ENCODE results near the gene R3HDM1. TPM values are rescaled to one million over a fixed set of nuclear protein-coding genes. Genes with fewer than 3 reads are reported as not detected.

Gene R3HDM1
- total RNA-seq, 1 experiment from 2014 or later: 62.6 TPM

DNA sequence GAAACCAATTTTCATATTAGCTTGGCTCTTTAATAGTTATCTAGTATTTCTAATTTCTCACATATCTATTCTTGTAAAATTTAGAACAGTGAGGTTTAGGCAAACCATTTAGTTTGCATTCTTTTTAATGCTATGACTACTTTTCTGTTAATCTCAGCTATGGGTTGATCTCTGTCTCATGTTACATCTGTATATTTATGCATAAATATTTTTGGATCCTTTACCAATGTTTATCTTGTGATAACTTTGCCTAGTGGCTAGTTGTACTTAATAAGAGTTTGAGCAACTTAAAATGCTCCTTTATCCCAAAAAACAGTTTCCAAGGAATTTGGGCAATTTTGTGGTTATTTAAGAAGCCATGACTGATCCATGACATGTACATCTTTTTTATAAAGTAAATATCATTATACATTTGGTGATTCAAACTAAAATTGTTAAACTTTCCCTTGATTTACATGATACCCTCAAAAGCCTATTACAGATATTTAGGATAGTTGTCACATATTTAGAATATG, 86.3 kb downstream of the R3HDM1 start:
- Histone ChIP-seq H3K4me1 (ENCODE audit: control insufficient read depth, insufficient read depth, low read length) (no peaks in the 10 kb centered on the region), H3K4me3 (ENCODE audit: low read depth in 2 of 2, low read length in 2 of 2) (no peak overlapping the region), H3K9me3 (ENCODE audit: control insufficient read depth, insufficient read depth, low read depth, low read length) (no peaks in the 10 kb centered on the region), H3K27ac (ENCODE audit: low read length) (no peak overlapping the region), H3K36me3 (ENCODE audit: control insufficient read depth, insufficient read depth, low read length) (peaks cover 9% of the 10 kb centered on the region; the same call in 1 of the 2 replicates), H3K27me3 (ENCODE audit: control insufficient read depth, insufficient read depth, low read length) (no peaks in the 10 kb centered on the region)
- BruUV-seq (replicated peaks): no TSS peak
- ChIA-PET CTCF (no interaction called here), POLR2A (no interaction called here)
- ATAC-seq: no peak
- in situ Hi-C loops (cut with HindIII; ENCODE audit: low pct_unique_long_range_greater_than_20kb, low sequenced_read_pairs): no loop called here
- no peak for DNase-seq (ENCODE audit: low read depth, low spot score)
- intact Hi-C loops (cut with micrococcal nuclease; ENCODE audit: unreplicated experiment): no loop called here
- TF ChIP-seq SIN3A (IDR thresholded peaks at IDR 0.05; ENCODE audit: borderline replicate concordance, insufficient read depth, low read depth, low read length) (no peak), POLR2AphosphoS5 (IDR thresholded peaks at IDR 0.05; ENCODE audit: low read depth, low read length) (no peak), TCF7L2 (IDR thresholded peaks at IDR 0.05; ENCODE audit: low read depth, low read length) (no peak)
- TF ChIP-seq, protein P1, sequence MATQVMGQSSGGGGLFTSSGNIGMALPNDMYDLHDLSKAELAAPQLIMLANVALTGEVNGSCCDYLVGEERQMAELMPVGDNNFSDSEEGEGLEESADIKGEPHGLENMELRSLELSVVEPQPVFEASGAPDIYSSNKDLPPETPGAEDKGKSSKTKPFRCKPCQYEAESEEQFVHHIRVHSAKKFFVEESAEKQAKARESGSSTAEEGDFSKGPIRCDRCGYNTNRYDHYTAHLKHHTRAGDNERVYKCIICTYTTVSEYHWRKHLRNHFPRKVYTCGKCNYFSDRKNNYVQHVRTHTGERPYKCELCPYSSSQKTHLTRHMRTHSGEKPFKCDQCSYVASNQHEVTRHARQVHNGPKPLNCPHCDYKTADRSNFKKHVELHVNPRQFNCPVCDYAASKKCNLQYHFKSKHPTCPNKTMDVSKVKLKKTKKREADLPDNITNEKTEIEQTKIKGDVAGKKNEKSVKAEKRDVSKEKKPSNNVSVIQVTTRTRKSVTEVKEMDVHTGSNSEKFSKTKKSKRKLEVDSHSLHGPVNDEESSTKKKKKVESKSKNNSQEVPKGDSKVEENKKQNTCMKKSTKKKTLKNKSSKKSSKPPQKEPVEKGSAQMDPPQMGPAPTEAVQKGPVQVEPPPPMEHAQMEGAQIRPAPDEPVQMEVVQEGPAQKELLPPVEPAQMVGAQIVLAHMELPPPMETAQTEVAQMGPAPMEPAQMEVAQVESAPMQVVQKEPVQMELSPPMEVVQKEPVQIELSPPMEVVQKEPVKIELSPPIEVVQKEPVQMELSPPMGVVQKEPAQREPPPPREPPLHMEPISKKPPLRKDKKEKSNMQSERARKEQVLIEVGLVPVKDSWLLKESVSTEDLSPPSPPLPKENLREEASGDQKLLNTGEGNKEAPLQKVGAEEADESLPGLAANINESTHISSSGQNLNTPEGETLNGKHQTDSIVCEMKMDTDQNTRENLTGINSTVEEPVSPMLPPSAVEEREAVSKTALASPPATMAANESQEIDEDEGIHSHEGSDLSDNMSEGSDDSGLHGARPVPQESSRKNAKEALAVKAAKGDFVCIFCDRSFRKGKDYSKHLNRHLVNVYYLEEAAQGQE (IDR thresholded peaks at IDR 0.05; ENCODE audit: insufficient read depth in 1 of 2, low read depth in 2 of 2, low read length in 1 of 2): no peak
- TF ChIP-seq, protein P2, sequence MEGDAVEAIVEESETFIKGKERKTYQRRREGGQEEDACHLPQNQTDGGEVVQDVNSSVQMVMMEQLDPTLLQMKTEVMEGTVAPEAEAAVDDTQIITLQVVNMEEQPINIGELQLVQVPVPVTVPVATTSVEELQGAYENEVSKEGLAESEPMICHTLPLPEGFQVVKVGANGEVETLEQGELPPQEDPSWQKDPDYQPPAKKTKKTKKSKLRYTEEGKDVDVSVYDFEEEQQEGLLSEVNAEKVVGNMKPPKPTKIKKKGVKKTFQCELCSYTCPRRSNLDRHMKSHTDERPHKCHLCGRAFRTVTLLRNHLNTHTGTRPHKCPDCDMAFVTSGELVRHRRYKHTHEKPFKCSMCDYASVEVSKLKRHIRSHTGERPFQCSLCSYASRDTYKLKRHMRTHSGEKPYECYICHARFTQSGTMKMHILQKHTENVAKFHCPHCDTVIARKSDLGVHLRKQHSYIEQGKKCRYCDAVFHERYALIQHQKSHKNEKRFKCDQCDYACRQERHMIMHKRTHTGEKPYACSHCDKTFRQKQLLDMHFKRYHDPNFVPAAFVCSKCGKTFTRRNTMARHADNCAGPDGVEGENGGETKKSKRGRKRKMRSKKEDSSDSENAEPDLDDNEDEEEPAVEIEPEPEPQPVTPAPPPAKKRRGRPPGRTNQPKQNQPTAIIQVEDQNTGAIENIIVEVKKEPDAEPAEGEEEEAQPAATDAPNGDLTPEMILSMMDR (IDR thresholded peaks at IDR 0.05): no peak

DNA sequence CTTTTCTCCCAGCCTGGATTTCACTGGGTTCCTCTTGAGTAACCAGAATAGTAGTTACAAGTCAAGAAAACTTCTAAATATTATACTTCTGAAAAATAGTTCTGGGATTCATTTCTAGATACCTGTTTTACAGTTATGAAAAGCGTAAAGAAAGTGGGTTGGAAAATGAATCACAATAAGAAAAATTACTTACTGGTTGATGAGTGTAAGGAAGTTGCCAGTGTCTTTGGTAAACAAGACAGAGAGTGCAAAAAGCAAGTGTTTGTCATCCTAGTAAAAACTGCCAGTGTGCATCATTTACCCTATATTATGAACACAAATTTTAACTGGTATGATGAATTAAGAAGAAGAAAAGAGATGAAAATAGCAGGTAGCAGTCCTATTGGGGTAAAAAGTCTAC, 88.9 kb downstream of the R3HDM1 start:
- intact Hi-C loops (cut with micrococcal nuclease; ENCODE audit: unreplicated experiment) (no loop called here), in situ Hi-C loops (cut with HindIII; ENCODE audit: low pct_unique_long_range_greater_than_20kb, low sequenced_read_pairs) (no loop called here)
- Histone ChIP-seq H3K9me3 (ENCODE audit: control insufficient read depth, insufficient read depth, low read depth, low read length) (no peaks in the 10 kb centered on the region), H3K27me3 (ENCODE audit: control insufficient read depth, insufficient read depth, low read length) (no peaks in the 10 kb centered on the region), H3K4me3 (ENCODE audit: low read depth in 2 of 2, low read length in 2 of 2) (no peak overlapping the region), H3K27ac (ENCODE audit: low read length) (no peak overlapping the region), H3K36me3 (ENCODE audit: control insufficient read depth, insufficient read depth, low read length) (peaks cover 12% of the 10 kb centered on the region; the same call in 1 of the 2 replicates), H3K4me1 (ENCODE audit: control insufficient read depth, insufficient read depth, low read length) (no peaks in the 10 kb centered on the region)
- ChIA-PET CTCF (no interaction called here), POLR2A (no interaction called here)
- TF ChIP-seq, protein P2 (IDR thresholded peaks at IDR 0.05): no peak
- TF ChIP-seq POLR2AphosphoS5 (IDR thresholded peaks at IDR 0.05; ENCODE audit: low read depth, low read length) (no peak), TCF7L2 (IDR thresholded peaks at IDR 0.05; ENCODE audit: low read depth, low read length) (no peak)
- TF ChIP-seq, protein P1 (IDR thresholded peaks at IDR 0.05; ENCODE audit: insufficient read depth in 1 of 2, low read depth in 2 of 2, low read length in 1 of 2): no peak
- ATAC-seq (no peak), DNase-seq (ENCODE audit: low read depth, low spot score) (no peak)
- no TSS peak for BruUV-seq (replicated peaks)

All from Panc1 (cell line).